Prostate gland (tissue), 2 donors: ENCODE measurements around the gene ASIC2. TPM values are rescaled to one million over a fixed set of nuclear protein-coding genes. Genes with fewer than 3 reads are reported as not detected.

Source experiments
- DNase-seq: peaks from one replicate; pipeline ENCODE4 v3.0.0-alpha.2; 2019; ENCODE audit warnings: low spot score
- H3K27ac ChIP-seq, 2 donors: fragments of 200-600 bp; sonication (generic); 2 replicates each; pipeline ENCODE4 v1.5.1; 2017 to 2019
- H3K27me3 ChIP-seq: fragments of 200-600 bp; sonication (generic); replicated peaks from 2 replicates; pipeline ENCODE4 v1.5.1; 2019; ENCODE audit not compliant: insufficient read depth
- H3K36me3 ChIP-seq, 2 donors: fragments of 200-600 bp; sonication (generic); 1 replicate in 1 of 2; 2 replicates in 1 of 2; pipeline versions ENCODE4 v1.5.1 to v1.8.1; 2017 to 2019
- H3K4me1 ChIP-seq: fragments of 200-600 bp; sonication (generic); replicated peaks from 2 replicates; pipeline ENCODE4 v1.5.1; 2019
- H3K4me3 ChIP-seq, 2 donors: fragments of 200-600 bp; sonication (generic); 2 replicates each; pipeline ENCODE4 v1.5.1; 2017 to 2019
- H3K9me3 ChIP-seq: fragments of 200-600 bp; sonication (generic); 2 replicates; pipeline ENCODE4 v1.5.1; 2017
- POLR2A ChIP-seq: fragments of 450-650 bp; IDR thresholded peaks from one replicate; pipeline ENCODE4 v1.6.1; 2016; ENCODE audit warnings: antibody characterized with exemption, mild to moderate bottlenecking
- POLR2AphosphoS5 ChIP-seq: sonication (generic); formaldehyde crosslinking; IDR thresholded peaks from one replicate; pipeline ENCODE4 v1.6.1; 2017; ENCODE audit warnings: antibody characterized with exemption
- WGBS: methylation state at CpG from one replicate; pipeline ENCODE4 v1.1.5; 2018; 5-methylcytosine and 5-hydroxymethylcytosine counted together
- intact Hi-C: fragments of 100-400 bp; cut with DNase I; formaldehyde crosslinking; loops from one replicate; pipeline ENCODE4 v1.14.2; 2022
- total RNA-seq, 2 donors: library from RNA; depleted of rRNA; stranded (reverse); fragments of >200 nt; gene quantifications; one replicate each; pipeline ENCODE4 v1.1.0, GENCODE V29; 2016
- TF ChIP-seq, protein P1 (sequence below), 4 experiments: fragments of 200-600 bp in 2 of 4; fragments of 450-650 bp in 2 of 4; sonication (generic) in 2 of 4; IDR thresholded peaks; 1 replicate in 3 of 4; 2 replicates in 1 of 4; pipeline ENCODE4 v1.5.1; 2016 to 2019; ENCODE audit warnings: antibody characterized with exemption in 4 of 4, mild to moderate bottlenecking in 2 of 4, moderate library complexity in 2 of 4

The ASIC2 gene
- total RNA-seq, 2 donors from 2014 or later: 3.2 TPM; not detected in 1

DNA sequence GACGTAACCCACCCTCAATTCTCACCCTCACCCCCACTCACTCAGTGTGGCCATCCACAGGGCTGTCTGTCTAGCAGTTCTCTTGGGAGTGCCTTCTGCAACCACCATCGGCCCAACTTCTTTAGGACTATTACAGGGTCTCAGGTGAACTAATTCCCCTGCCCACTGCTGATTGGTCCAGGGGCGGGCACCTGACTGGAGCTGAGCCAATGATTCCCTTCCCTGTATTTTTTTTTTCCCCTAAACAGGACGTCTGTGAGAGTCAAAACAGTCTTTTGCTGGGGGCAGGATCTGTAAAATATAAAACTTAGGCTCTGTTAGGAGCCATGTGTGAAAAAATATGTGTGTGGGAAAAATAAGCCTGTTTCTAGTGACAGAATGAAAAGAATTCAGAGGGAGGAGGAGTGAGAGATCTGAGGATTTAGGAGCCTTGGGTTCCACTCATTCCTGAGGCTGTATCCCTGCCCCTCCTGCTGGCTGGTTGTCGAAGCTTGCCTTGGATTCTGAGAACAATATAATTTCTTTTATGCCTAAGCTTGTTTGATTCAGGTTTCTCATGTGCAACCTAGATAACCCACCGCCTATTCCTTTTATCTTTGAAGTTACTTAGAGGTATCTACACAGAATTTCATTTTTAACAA, 186.4 kb downstream of the ASIC2 start:
- Histone ChIP-seq H3K36me3 (no peaks in the 10 kb centered on the region), H3K9me3 (no peaks in the 10 kb centered on the region), H3K27me3 (no peaks in the 10 kb centered on the region), H3K27ac (no peak overlapping the region), H3K4me1 (no peaks in the 10 kb centered on the region), H3K4me3 (no peak overlapping the region)
- 61% methylated on average over 6 of the region's 6 CpGs for WGBS
- TF ChIP-seq, protein P1, sequence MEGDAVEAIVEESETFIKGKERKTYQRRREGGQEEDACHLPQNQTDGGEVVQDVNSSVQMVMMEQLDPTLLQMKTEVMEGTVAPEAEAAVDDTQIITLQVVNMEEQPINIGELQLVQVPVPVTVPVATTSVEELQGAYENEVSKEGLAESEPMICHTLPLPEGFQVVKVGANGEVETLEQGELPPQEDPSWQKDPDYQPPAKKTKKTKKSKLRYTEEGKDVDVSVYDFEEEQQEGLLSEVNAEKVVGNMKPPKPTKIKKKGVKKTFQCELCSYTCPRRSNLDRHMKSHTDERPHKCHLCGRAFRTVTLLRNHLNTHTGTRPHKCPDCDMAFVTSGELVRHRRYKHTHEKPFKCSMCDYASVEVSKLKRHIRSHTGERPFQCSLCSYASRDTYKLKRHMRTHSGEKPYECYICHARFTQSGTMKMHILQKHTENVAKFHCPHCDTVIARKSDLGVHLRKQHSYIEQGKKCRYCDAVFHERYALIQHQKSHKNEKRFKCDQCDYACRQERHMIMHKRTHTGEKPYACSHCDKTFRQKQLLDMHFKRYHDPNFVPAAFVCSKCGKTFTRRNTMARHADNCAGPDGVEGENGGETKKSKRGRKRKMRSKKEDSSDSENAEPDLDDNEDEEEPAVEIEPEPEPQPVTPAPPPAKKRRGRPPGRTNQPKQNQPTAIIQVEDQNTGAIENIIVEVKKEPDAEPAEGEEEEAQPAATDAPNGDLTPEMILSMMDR (IDR thresholded peaks at IDR 0.05): no peak
- TF ChIP-seq POLR2A: no peak
- no peak for TF ChIP-seq POLR2AphosphoS5
- no peak for DNase-seq
- intact Hi-C loops: no loop called here

DNA sequence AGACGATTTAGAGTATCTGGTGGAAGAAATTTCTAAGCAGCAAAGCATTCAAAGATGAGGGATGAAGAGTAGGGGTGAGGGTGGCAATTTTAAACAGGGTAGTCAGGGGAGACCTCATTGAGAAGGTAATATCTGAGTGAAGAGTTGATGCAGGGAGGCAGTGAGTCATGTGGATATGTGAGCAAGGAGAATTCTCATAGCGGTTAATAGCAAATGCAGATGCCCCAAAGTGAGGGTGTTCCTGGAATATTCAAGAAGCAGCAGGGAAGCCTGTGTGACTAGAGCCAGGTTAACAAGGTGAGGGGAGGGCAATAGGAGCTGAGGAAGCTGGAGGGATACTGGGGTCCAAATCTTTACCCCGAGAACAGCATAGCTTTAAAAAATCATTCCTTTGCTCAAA, 187.2 kb downstream of the ASIC2 start:
- TF ChIP-seq POLR2A (no peak), POLR2AphosphoS5 (no peak)
- TF ChIP-seq, protein P1 (IDR thresholded peaks at IDR 0.05): no peak
- no peak for DNase-seq
- Histone ChIP-seq H3K27ac (no peak overlapping the region), H3K9me3 (no peaks in the 10 kb centered on the region), H3K27me3 (no peaks in the 10 kb centered on the region), H3K36me3 (no peaks in the 10 kb centered on the region), H3K4me3 (no peak overlapping the region), H3K4me1 (no peaks in the 10 kb centered on the region)
- intact Hi-C loops: no loop called here
- 95% methylated on average over 3 of the region's 3 CpGs for WGBS

DNA sequence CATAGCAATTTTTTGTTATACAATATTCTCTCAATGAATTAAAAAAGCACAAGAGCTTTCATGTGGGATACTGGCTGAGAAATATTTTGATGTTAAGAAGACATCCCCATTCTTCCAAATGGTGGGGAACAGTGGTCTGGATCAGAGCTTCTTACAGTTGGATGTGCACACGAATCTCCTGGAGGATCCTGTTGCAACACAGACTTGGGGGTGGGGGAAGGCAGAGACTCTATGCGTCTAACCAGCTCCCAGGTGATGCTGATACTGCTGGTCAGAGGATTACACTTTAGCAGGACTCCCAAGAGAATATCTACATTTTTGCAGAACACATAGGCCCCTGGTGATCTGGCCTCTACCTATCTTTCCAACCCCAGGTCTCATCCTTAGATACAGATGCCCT, 193.2 kb downstream of the ASIC2 start:
- no peaks in the 10 kb centered on the region for H3K27me3 ChIP-seq
- TF ChIP-seq, protein P1 (IDR thresholded peaks at IDR 0.05): no peak
- no peak for TF ChIP-seq POLR2AphosphoS5
- TF ChIP-seq POLR2A: no peak
- WGBS: 64% methylated on average over 2 of the region's 2 CpGs
- no peak overlapping the region for H3K27ac ChIP-seq
- no peaks in the 10 kb centered on the region for H3K36me3 ChIP-seq
- H3K4me1 ChIP-seq: no peaks in the 10 kb centered on the region
- intact Hi-C loops: no loop called here
- H3K4me3 ChIP-seq: no peak overlapping the region
- DNase-seq: no peak
- H3K9me3 ChIP-seq: no peaks in the 10 kb centered on the region

DNA sequence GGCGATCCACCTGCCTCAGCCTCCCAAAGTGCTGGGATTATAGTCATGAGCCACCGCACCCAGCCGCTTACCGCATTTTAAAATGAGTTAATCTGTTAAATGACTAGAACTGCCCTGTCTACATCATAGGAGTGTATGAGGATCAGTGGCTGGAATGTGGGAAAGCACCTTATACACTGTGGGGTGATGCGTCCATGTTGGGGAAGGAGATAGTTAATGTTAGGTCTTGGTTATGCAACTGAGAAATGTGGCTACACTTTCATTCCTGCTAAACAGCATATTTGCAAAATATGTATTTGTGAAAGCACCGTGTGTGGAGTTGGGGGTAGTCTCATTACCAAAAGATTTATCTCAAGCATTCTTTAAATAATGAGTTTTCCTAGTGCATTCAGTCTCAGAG, 193.8 kb downstream of the ASIC2 start:
- 89% methylated on average over 6 of the region's 6 CpGs for WGBS
- intact Hi-C loops: no loop called here

DNA sequence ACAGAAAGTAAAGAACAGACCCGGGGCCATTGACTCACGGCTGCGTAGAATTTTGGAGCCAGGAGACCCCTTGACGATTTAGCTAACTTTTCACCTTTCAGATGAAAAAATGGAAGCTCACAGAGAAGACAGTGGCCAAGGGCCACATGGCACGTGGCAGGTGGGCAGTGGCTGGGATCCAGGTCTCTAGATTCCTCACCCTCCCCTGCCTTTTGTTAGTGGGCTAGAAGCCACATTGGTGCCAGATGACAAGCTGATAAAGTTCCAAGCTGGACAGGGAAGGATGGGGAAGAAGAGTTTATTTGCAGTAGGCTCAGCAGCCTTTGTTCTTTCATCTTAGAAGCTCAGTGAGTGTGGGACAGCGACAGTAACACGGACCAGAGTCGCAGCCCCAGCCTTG, 195.7 kb downstream of the ASIC2 start:
- intact Hi-C loops: no loop called here
- H3K4me3 ChIP-seq: no peak overlapping the region
- DNase-seq: no peak
- no peaks in the 10 kb centered on the region for H3K36me3 ChIP-seq
- H3K4me1 ChIP-seq: no peaks in the 10 kb centered on the region
- no peak overlapping the region for H3K27ac ChIP-seq
- H3K9me3 ChIP-seq: no peaks in the 10 kb centered on the region
- 50% methylated on average over 8 of the region's 8 CpGs for WGBS
- no peaks in the 10 kb centered on the region for H3K27me3 ChIP-seq
- TF ChIP-seq, protein P1 (IDR thresholded peaks at IDR 0.05): no peak
- TF ChIP-seq POLR2A (no peak), POLR2AphosphoS5 (no peak)

More for the DNA sequence above, 193.8 kb downstream of the ASIC2 start:
- H3K27me3 ChIP-seq: no peaks in the 10 kb centered on the region
- no peaks in the 10 kb centered on the region for H3K4me1 ChIP-seq
- no peaks in the 10 kb centered on the region for H3K9me3 ChIP-seq
- H3K27ac ChIP-seq: no peak overlapping the region
- DNase-seq: no peak
- TF ChIP-seq POLR2AphosphoS5 (no peak), POLR2A (no peak)
- TF ChIP-seq, protein P1 (IDR thresholded peaks at IDR 0.05): no peak
- H3K4me3 ChIP-seq: no peak overlapping the region
- no peaks in the 10 kb centered on the region for H3K36me3 ChIP-seq
